Calu3 (cell line): Measurements from ENCODE around the gene PTPN21. TPM values are rescaled to one million over a fixed set of nuclear protein-coding genes. Genes with fewer than 3 reads are reported as not detected.
"Not testable (repeated sequence)": the region's sequence is repeated elsewhere in the genome, so short reads cannot be mapped to it uniquely, and the experiment has no call there.

ENCODE experiments used
- BruUV-seq: library from RNA; stranded (reverse); fragments of 400-500 nt; replicated peaks from 2 replicates; lab custom pipeline; 2021; lab: Mats Ljungman, UMichigan
- CTCF ChIA-PET: fragments of 300-600 bp; sonication (Branson Sonifier 250); formaldehyde crosslinking; loops from one replicate; lab custom pipeline; 2022; ENCODE audit warnings: antibody characterized with exemption; lab: Charles Lee
- DNase-seq: peaks from one replicate; pipeline ENCODE4 v3.0.0; 2022
- H3K27ac Mint-ChIP-seq: one replicate; pipeline ENCODE4 v1.8.0; 2022; ENCODE audit warnings: mixed read lengths; ENCODE audit not compliant: unreplicated experiment
- H3K27me3 Mint-ChIP-seq: one replicate; pipeline ENCODE4 v1.8.0; 2022; ENCODE audit warnings: mixed read lengths; ENCODE audit not compliant: unreplicated experiment
- H3K36me3 Mint-ChIP-seq: one replicate; pipeline ENCODE4 v1.8.0; 2022; ENCODE audit warnings: mild to moderate bottlenecking, moderate library complexity, mixed read lengths; ENCODE audit not compliant: insufficient read depth, unreplicated experiment
- H3K4me1 Mint-ChIP-seq: one replicate; pipeline ENCODE4 v1.8.0; 2022; ENCODE audit warnings: mild to moderate bottlenecking, low read depth, mixed read lengths; ENCODE audit not compliant: unreplicated experiment
- H3K4me3 Mint-ChIP-seq: one replicate; pipeline ENCODE4 v1.8.0; 2022; ENCODE audit warnings: mild to moderate bottlenecking, low read depth, moderate library complexity, mixed read lengths; ENCODE audit not compliant: unreplicated experiment
- H3K9me3 Mint-ChIP-seq: one replicate; pipeline ENCODE4 v1.8.0; 2022; ENCODE audit warnings: low read depth, mixed read lengths; ENCODE audit not compliant: unreplicated experiment
- CTCF ChIP-seq: fragments of 200-600 bp; IDR thresholded peaks from one replicate; pipeline ENCODE4 v1.8.0; 2022; ENCODE audit warnings: antibody characterized with exemption; ENCODE audit not compliant: unreplicated experiment
- intact Hi-C: fragments of 100-400 bp; cut with micrococcal nuclease; formaldehyde crosslinking; loops from one replicate; pipeline ENCODE4 v1.10.0; 2022; ENCODE audit not compliant: unreplicated experiment
- total RNA-seq: library from RNA; stranded (reverse); gene quantifications from 2 replicates; pipeline ENCODE4 v1.2.3, GENCODE V29; 2022

Gene PTPN21
- total RNA-seq, 1 experiment from 2014 or later: 10.0 TPM

DNA sequence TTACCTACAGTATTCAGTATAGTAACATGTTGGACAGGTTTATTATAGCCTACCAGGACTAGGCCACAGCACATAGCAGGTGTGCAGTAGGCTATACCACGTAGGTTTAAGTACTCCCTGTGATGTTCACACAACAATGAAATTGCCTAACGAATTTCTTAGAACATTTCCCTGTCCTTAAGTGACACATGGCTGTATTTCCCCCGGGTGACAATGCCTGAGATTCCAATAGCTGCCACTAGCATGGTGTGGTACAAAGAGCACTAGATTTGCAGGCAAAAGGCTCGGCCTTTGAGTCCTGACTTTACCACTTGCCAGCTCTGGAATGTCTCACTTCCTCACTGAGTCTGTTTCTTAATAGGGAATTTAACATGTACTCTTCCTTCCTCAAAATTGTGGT, 19.7 kb downstream of the PTPN21 start:
- Mint-ChIP-seq H3K27ac (no peak overlapping the region), H3K9me3 (no peaks in the 10 kb centered on the region), H3K36me3 (no peaks in the 10 kb centered on the region), H3K4me3 (no peak overlapping the region), H3K27me3 (no peaks in the 10 kb centered on the region), H3K4me1 (peaks cover 13% of the 10 kb centered on the region)
- no peak for TF ChIP-seq CTCF
- DNase-seq: peak; percentile 56
- CTCF ChIA-PET: interaction anchor here (0.6 to 1.0 kb wide), 4 partner anchors 12 to 39 kb away, joined by 3 to 5 read pairs (median 4); no protein-coding TSS in a partner anchor
- BruUV-seq: no TSS peak
- intact Hi-C loops: no loop called here

GRCh38 chr14:88533064-88533602, 21.7 kb downstream of the PTPN21 start:
- BruUV-seq: no TSS peak
- CTCF ChIA-PET: no interaction called here

GRCh38 chr14:88529889-88530288, 24.9 kb downstream of the PTPN21 start:
- H3K27me3 Mint-ChIP-seq, H3K27ac Mint-ChIP-seq, intact Hi-C loops, DNase-seq, H3K36me3 Mint-ChIP-seq, H3K4me1 Mint-ChIP-seq, H3K4me3 Mint-ChIP-seq, BruUV-seq, CTCF ChIA-PET, H3K9me3 Mint-ChIP-seq: not testable (repeated sequence)

More at GRCh38 chr14:88533064-88533602, 21.7 kb downstream of the PTPN21 start:
- Mint-ChIP-seq H3K4me3 (no peak overlapping the region), H3K27me3 (no peaks in the 10 kb centered on the region), H3K9me3 (no peaks in the 10 kb centered on the region), H3K36me3 (no peaks in the 10 kb centered on the region), H3K4me1 (peaks cover 13% of the 10 kb centered on the region), H3K27ac (no peak overlapping the region)
- no peak for DNase-seq
- intact Hi-C loops: no loop called here
- no peak for TF ChIP-seq CTCF

- H3K36me3 Mint-ChIP-seq: no peaks in the 10 kb centered on the region
- no peaks in the 10 kb centered on the region for H3K27me3 Mint-ChIP-seq
- H3K4me1 Mint-ChIP-seq: peaks cover 10% of the 10 kb centered on the region
- TF ChIP-seq CTCF: no peak
- H3K9me3 Mint-ChIP-seq: peaks cover 5% of the 10 kb centered on the region
- BruUV-seq: no TSS peak
- CTCF ChIA-PET: interaction anchor here (1.2 kb wide), 1 partner anchor 13 kb away, joined by 3 read pairs; no protein-coding TSS in a partner anchor
- intact Hi-C loops: loop anchor here (2.0 kb wide), 1 partner anchor 26 kb away; no protein-coding TSS in a partner anchor
- H3K27ac Mint-ChIP-seq: peak overlapping the region; percentile 92
- no peak for DNase-seq
- H3K4me3 Mint-ChIP-seq: no peak overlapping the region
These were observed 32.4 kb downstream of the PTPN21 start for GRCh38 chr14:88522393-88522792.

DNA sequence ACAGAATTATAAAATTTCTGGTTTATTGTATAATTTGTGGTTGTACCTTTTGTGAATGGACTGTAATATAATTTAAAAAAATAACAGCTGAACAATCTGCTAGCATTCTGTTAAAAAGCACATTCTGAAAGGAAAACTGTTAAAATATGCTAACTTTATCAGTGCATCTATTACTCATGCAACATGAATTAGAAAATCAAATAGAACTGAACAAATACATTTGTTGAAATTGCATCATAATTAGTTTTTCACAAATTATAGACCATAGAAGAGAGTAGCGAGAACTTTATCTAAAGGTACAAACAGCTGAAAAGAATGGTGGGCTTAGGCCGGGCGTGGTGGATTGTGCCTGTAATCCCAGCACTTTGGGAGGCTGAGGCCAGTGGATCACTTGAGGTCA, 33.0 kb downstream of the PTPN21 start:
- TF ChIP-seq CTCF: no peak
- no peak overlapping the region for H3K4me3 Mint-ChIP-seq
- peak; percentile 5 for DNase-seq
- intact Hi-C loops: loop anchor here (2.0 kb wide), 1 partner anchor 27 kb away; no protein-coding TSS in a partner anchor
- H3K9me3 Mint-ChIP-seq: peaks cover 5% of the 10 kb centered on the region
- peak overlapping the region; percentile 92 for H3K27ac Mint-ChIP-seq
- H3K27me3 Mint-ChIP-seq: no peaks in the 10 kb centered on the region
- H3K36me3 Mint-ChIP-seq: no peaks in the 10 kb centered on the region
- peaks cover 15% of the 10 kb centered on the region for H3K4me1 Mint-ChIP-seq
- BruUV-seq: no TSS peak
- CTCF ChIA-PET: interaction anchor here (0.8 to 1.2 kb wide), 2 partner anchors 14 to 38 kb away, joined by 3 to 4 read pairs; no protein-coding TSS in a partner anchor
